Neural progenitor cell (in vitro differentiated cells): ENCODE results near the gene GNG4. TPM values are rescaled to one million over a fixed set of nuclear protein-coding genes. Genes with fewer than 3 reads are reported as not detected.
"Not testable (repeated sequence)": the region's sequence is repeated elsewhere in the genome, so short reads cannot be mapped to it uniquely, and the experiment has no call there.

ENCODE experiments used
- DNase-seq: peaks from one replicate; pipeline ENCODE4 v3.0.0-alpha.2; 2016; ENCODE audit warnings: low spot score
- H2AFZ ChIP-seq: fragments of 200-600 bp; sonication (generic); replicated peaks from 2 replicates; pipeline ENCODE4 v1.6.1; 2016; ENCODE audit warnings: antibody characterized with exemption
- H3F3A ChIP-seq: fragments of 200-600 bp; sonication (generic); 2 replicates; pipeline ENCODE4 v1.6.1; 2016; ENCODE audit warnings: antibody characterized with exemption, low read depth
- H3K27ac ChIP-seq: fragments of 200-600 bp; sonication (generic); 2 replicates; pipeline ENCODE4 v1.5.1; 2016; ENCODE audit warnings: mild to moderate bottlenecking
- H3K27me3 ChIP-seq: fragments of 200-600 bp; sonication (generic); 2 replicates; pipeline ENCODE4 v1.6.1; 2016; ENCODE audit warnings: mild to moderate bottlenecking, moderate library complexity
- H3K36me3 ChIP-seq: fragments of 200-600 bp; sonication (generic); 2 replicates; pipeline ENCODE4 v1.5.1; 2016
- H3K4me1 ChIP-seq: fragments of 200-600 bp; sonication (generic); 2 replicates; pipeline ENCODE4 v1.6.1; 2016; ENCODE audit warnings: mixed run types
- H3K4me2 ChIP-seq: fragments of 200-600 bp; sonication (generic); 2 replicates; pipeline ENCODE4 v1.6.1; 2016
- H3K4me3 ChIP-seq: fragments of 200-600 bp; sonication (generic); 2 replicates; pipeline ENCODE4 v1.5.1; 2016
- H3K79me2 ChIP-seq: fragments of 200-600 bp; sonication (generic); 2 replicates; pipeline ENCODE4 v1.6.1; 2016; ENCODE audit warnings: low read depth
- H3K9ac ChIP-seq: fragments of 200-600 bp; sonication (generic); 2 replicates; pipeline ENCODE4 v1.6.1; 2016
- H3K9me3 ChIP-seq: fragments of 200-600 bp; sonication (generic); 2 replicates; pipeline ENCODE4 v1.5.1; 2016; ENCODE audit warnings: low read depth
- H4K20me1 ChIP-seq: fragments of 200-600 bp; sonication (generic); 2 replicates; pipeline ENCODE4 v1.6.1; 2016; ENCODE audit warnings: low read depth
- H3K27ac Mint-ChIP-seq: 3 replicates; pipeline ENCODE4 v1.8.0; 2021; ENCODE audit warnings: mixed read lengths
- H3K27me3 Mint-ChIP-seq: 2 replicates; pipeline ENCODE4 v1.8.0; 2022; ENCODE audit warnings: low read depth, mild to moderate bottlenecking, inconsistent platforms, moderate library complexity, mixed read lengths; ENCODE audit not compliant: insufficient read depth
- H3K36me3 Mint-ChIP-seq: 3 replicates; pipeline ENCODE4 v1.8.0; 2021; ENCODE audit warnings: mixed read lengths
- H3K4me1 Mint-ChIP-seq: 3 replicates; pipeline ENCODE4 v1.8.0; 2021; ENCODE audit warnings: mixed read lengths
- H3K4me3 Mint-ChIP-seq: 3 replicates; pipeline ENCODE4 v1.8.0; 2021; ENCODE audit warnings: mild to moderate bottlenecking, moderate library complexity, mixed read lengths
- H3K9me3 Mint-ChIP-seq: 3 replicates; pipeline ENCODE4 v1.8.0; 2020; ENCODE audit warnings: mixed read lengths
- CTCF ChIP-seq: fragments of 200-600 bp; sonication (generic); IDR thresholded peaks from 2 replicates; pipeline ENCODE4 v1.5.1; 2017; ENCODE audit warnings: antibody characterized with exemption, mild to moderate bottlenecking
- EZH2 ChIP-seq: fragments of 200-600 bp; sonication (generic); IDR thresholded peaks from 2 replicates; pipeline ENCODE4 v1.6.1; 2017; ENCODE audit warnings: antibody characterized with exemption, mild to moderate bottlenecking, moderate library complexity
- EZH2phosphoT487 ChIP-seq: fragments of 200-600 bp; sonication (generic); IDR thresholded peaks from 2 replicates; pipeline ENCODE4 v1.6.1; 2017; ENCODE audit warnings: antibody characterized with exemption
- total RNA-seq: library from RNA; depleted of rRNA; stranded (reverse); fragments of >200 nt; gene quantifications from 2 replicates; pipeline ENCODE4 v1.2.3, GENCODE V29; 2015; ENCODE audit warnings: low replicate concordance

GNG4 gene
- total RNA-seq, 1 donor from 2014 or later = 14.9 TPM

- no peaks in the 10 kb centered on the region for H3K36me3 ChIP-seq
- H3K4me1 ChIP-seq = peaks cover 36% of the 10 kb centered on the region
- H3K36me3 Mint-ChIP-seq = peaks cover 10% of the 10 kb centered on the region
- H2AFZ ChIP-seq = no peak overlapping the region
- H3K9me3 ChIP-seq = no peaks in the 10 kb centered on the region
- no peak overlapping the region for H3K27ac ChIP-seq
- DNase-seq = no peak
- H3F3A ChIP-seq = peaks cover 17% of the 10 kb centered on the region
- H3K4me3 ChIP-seq = no peak overlapping the region
- H3K27me3 Mint-ChIP-seq = peaks cover 13% of the 10 kb centered on the region
- H3K4me3 Mint-ChIP-seq = no peak overlapping the region
- peaks cover 32% of the 10 kb centered on the region for H3K4me1 Mint-ChIP-seq
- H3K9ac ChIP-seq = no peak overlapping the region
- H3K79me2 ChIP-seq = peaks cover 29% of the 10 kb centered on the region
- no peak overlapping the region for H3K4me2 ChIP-seq
- TF ChIP-seq EZH2 (no peak), CTCF (no peak), EZH2phosphoT487 (no peak)
- H3K9me3 Mint-ChIP-seq = peaks cover 6% of the 10 kb centered on the region
- H3K27ac Mint-ChIP-seq = no peak overlapping the region
- H3K27me3 ChIP-seq = peaks cover 13% of the 10 kb centered on the region
- peaks cover 41% of the 10 kb centered on the region for H4K20me1 ChIP-seq
Measured at GRCh38 chr1:235640580-235640979, 9.0 kb downstream of the GNG4 start.

- peaks cover 13% of the 10 kb centered on the region for H3K27me3 ChIP-seq
- no peak for TF ChIP-seq EZH2phosphoT487
- TF ChIP-seq CTCF = no peak
Measured at GRCh38 chr1:235639226-235640205, 10.1 kb downstream of the GNG4 start.

GRCh38 chr1:235638612-235639011 lies 11.0 kb downstream of the GNG4 start:
- H3K36me3 ChIP-seq, H3K9me3 Mint-ChIP-seq: not testable (repeated sequence)

More at GRCh38 chr1:235639226-235640205, 10.1 kb downstream of the GNG4 start:
- peaks cover 28% of the 10 kb centered on the region for H3K4me1 ChIP-seq
- no peak overlapping the region for H3K27ac ChIP-seq
- H3F3A ChIP-seq = peaks cover 17% of the 10 kb centered on the region
- H4K20me1 ChIP-seq = peaks cover 37% of the 10 kb centered on the region
- no peak overlapping the region for H3K4me3 ChIP-seq
- H3K9ac ChIP-seq = no peak overlapping the region
- Mint-ChIP-seq H3K27ac (no peak overlapping the region), H3K36me3 (peaks cover 6% of the 10 kb centered on the region), H3K9me3 (peaks cover 6% of the 10 kb centered on the region), H3K4me3 (no peak overlapping the region), H3K4me1 (peaks cover 28% of the 10 kb centered on the region), H3K27me3 (peaks cover 10% of the 10 kb centered on the region)
- no peak overlapping the region for H3K4me2 ChIP-seq
- H3K9me3 ChIP-seq = no peaks in the 10 kb centered on the region
- no peak for DNase-seq
- H3K79me2 ChIP-seq = peaks cover 20% of the 10 kb centered on the region
- H2AFZ ChIP-seq = no peak overlapping the region
- H3K36me3 ChIP-seq = no peaks in the 10 kb centered on the region

More at GRCh38 chr1:235638612-235639011, 11.0 kb downstream of the GNG4 start:
- peaks cover 28% of the 10 kb centered on the region for H4K20me1 ChIP-seq
- H3K27ac Mint-ChIP-seq, H3K9ac ChIP-seq, H3K4me3 Mint-ChIP-seq, H3K4me2 ChIP-seq, H3K27me3 Mint-ChIP-seq, H3F3A ChIP-seq, H2AFZ ChIP-seq, H3K36me3 Mint-ChIP-seq, H3K9me3 ChIP-seq, H3K27ac ChIP-seq, DNase-seq, H3K4me3 ChIP-seq: not testable (repeated sequence)
- peaks cover 13% of the 10 kb centered on the region for H3K27me3 ChIP-seq
- peaks cover 19% of the 10 kb centered on the region for H3K79me2 ChIP-seq
- peaks cover 22% of the 10 kb centered on the region for H3K4me1 ChIP-seq
- H3K4me1 Mint-ChIP-seq = peaks cover 26% of the 10 kb centered on the region
